NCI-H524 treated with DMSO at 0.1 percent for 48 hours (cell line): ENCODE measurements around the gene CFAP70.
"Not testable (repeated sequence)": the region's sequence is repeated elsewhere in the genome, so short reads cannot be mapped to it uniquely, and the experiment has no call there.

Experiments used
- DNase-seq: peaks from one replicate; lab custom pipeline; 2025; lab: John Stamatoyannopoulos, UW

The CFAP70 gene

DNA sequence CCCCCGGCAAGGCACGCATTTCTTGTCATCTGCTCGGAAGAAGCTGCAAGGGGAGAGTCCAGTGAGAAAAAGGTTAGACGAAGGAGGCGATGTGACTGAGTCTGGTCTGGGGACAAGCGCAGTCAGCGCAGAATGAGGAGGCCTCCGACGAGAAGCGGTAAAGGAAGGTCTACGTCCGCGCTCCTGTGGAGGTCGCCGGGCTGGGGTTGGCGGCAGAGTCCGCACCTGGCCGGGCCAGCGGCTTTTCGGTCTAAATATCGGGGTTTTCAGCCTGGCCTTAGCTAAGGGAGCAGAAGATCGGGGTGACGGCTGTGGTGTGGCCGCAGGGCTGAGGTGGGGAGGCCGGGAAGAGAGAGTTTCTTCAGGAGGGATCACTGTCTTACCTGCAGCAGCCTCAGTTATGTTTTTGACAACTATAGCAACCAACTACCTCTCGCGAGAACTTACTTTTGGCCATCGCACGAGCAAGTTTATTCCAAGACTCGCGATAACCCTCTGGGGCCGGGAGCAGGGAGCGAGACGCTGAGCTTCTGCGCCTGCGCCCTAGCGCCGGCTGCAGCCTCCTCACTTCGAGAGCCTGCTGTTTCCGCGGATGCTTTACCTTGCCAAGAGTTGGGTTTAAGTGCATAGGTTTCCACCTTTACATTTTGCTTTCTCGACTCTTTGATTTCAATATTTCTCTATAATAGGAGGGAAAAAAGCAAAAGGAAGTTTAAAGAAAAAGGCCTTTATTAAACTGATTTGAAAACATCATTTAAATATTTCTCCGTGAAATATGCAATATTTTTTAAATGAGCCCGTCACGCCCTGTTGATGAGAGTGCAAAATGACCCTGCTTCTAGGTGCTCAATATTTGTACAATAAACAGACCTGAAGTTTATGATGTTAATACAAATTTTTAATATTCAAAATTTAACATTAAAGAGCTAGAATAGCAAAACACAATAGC, at the start of gene CFAP70:
Gene CFAP70, minus strand, starts transcription at position 534 of the 949 bp plus-strand sequence. CDS start 4,068 bp downstream, outside the sequence.
- peak; percentile 39 for DNase-seq

DNA sequence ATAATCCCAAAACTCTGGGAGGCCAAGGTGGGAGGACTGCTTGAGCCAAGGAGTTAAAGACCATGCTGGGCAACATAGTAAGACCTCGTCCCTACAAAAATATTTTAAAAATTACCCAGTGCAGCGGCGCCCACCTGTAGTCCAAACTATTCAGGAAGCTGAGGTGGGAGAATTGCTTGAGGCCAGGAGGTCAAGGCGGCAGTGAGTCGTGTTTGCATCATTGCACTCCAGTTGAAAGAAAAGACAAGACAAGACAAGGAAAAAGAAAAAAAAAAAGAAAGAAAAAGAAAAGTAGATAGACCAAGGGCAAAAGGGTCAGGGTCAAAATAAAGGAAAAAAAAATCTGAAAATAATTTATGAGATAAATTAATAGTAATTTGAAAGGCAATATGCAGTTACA, 49.4 kb upstream of the CFAP70 start:
- DNase-seq: no peak

DNA sequence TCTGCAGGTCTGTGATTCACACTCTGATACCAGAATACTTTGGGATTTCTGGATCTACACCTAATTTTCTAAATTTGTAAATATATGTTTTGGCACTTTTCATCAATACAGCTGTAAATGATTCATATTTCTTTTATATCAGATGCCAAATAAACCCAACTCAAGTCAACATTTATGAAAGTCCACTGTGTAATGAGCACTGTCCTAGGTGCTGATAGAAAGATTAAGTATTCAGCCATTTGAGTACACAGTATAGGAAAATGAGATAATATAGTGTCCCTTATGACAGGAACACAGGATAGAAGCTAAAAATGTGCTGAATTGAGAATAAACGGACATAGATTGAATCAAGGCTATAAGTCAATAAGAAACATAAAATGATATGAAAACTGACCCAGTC, 48.8 kb upstream of the CFAP70 start:
- no peak for DNase-seq

DNA sequence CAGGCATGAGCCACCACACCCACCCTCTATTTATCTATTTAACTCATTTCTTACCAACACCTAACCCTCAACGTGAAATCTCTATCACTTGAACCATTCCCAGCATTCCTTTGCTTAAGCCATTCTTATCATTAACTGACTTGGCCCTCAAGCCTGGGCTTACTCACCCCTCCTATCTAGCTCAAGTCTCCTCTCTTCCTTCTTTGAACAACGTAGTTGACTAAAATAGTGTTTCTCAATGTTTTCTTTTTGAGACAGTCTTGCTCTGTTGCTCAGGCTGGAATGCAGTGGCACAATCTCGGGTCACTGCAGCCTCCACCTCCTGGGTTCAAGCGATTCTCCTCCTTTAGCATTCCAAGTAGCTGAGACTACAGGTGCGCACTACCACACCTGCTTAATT, 48.2 kb upstream of the CFAP70 start:
- no peak for DNase-seq

DNA sequence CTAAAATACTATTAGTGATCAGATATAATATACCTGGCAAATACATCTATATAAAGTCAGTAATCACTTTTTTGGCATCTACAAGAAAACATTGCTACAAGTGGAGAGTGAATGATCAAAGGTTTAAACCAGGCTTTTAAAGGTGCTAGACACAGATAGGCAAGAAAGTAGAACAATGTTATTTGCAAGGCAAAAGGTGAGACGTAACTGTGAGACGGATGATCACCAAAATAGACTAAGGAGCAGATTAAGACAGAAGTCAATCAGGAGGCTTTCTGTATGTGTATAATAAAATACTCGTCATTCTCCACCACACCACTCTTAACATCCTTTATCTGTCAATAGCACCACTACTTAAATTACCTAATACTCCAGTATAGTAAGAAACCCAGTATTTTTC, 46.9 kb upstream of the CFAP70 start:
- DNase-seq: no peak

DNA sequence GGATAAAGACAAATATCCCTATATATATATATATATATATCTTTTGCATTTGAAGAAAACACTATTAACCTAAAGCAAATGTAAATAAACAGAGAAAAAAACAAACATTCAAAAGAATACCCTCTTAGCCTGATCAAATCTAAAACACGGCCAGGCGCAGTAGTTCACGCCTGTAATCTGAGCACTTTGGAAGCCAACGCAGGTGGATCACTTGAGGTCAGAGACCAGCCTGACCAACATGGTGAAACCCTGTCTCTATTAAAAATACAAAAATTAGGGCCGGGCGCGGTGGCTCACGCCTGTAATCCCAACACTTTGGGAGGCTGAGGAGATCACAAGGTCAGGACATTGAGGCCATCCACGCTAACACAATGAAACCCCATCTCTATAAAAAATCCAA, 46.0 kb upstream of the CFAP70 start:
- no peak for DNase-seq

DNA sequence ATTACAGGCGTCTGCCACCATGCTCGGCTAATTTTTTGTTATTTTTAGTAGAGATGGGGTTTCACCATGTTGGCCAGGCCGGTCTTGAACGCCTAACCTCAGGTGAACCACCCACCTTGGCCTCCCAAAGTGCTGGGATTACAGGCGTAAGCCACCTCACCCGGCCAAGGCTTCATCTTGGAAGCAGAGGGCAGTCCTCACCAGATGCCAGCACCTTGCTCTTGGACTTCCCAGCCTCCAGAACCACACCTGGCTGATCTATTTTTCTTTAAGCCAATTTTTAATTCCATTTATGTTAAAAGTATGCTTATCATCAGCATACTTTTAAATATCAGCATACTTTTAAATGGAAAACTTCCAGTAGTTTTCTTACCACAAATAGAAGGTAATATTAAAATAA, 43.0 kb upstream of the CFAP70 start:
- no peak for DNase-seq

DNA sequence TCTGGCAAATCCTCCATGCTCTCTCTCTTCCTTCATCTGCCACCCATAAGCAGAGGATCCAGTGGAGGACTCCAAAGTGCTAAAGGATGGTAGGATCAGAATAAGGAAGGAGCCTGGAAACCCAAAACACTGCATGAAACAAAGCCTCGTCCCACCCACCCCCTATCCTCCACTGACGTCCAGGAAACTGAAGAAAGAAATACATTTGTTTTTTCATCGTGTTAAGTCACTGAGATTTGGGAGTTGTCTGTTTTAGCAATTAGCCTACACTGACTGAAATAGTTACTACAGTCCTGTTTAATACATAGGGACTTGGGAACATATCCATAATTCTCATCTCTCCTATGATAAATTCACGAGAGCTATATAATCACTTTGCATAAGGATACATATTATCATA, 40.4 kb upstream of the CFAP70 start:
- no peak for DNase-seq

DNA sequence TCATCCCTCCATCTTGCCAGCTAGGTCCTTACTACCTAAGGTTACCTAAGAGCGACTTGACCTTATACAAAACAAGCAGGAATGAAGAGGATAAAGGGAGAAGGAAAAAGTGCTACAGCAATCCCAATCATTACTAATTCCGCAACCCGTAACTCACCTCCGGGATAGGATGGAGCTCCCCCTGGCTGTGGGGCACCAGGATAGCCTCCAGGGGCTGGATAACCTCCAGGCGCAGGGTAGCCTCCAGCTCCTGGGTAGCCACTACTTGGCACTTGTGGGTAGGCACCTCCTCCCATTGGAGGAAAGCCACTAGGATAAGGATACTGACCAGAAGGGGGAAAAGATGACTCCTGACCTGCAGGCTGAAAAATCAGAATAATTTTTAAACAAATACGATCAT, 39.4 kb upstream of the CFAP70 start:
- DNase-seq: no peak

DNA sequence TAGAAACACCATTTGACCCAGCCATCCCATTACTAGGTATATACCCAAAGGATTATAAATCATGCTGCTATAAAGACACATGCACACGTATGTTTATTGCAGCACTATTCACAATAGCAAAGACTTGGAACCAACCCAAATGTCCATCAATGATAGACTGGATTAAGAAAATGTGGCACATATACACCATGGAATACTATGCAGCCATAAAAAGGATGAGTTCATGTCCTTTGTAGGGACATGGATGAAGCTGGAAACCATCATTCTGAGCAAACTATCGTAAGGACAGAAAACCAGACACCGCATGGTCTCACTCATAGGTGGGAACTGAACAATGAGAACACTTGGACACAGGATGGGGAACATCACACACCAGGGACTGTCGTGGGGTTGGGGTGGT, 35.7 kb upstream of the CFAP70 start:
- not testable (repeated sequence) for DNase-seq

DNA sequence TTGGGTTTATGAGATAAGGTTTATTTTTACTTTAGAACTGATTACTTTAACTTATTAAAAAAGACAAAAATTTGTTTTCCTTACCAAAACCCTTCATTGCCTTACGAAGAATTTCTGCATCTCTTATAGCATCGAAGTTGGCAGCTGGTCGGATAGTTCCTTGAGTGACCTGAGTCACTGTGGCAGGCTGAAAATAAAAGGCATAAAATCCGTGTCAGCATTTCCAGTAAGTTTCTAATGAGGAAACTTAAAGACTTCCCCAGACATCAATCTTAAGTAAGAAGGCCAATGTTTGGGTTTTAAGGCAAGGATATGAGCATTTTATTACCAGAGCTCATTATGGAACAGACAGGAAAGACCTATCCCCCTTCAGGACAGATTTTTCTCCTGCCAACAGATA, 29.6 kb upstream of the CFAP70 start:
- no peak for DNase-seq

DNA sequence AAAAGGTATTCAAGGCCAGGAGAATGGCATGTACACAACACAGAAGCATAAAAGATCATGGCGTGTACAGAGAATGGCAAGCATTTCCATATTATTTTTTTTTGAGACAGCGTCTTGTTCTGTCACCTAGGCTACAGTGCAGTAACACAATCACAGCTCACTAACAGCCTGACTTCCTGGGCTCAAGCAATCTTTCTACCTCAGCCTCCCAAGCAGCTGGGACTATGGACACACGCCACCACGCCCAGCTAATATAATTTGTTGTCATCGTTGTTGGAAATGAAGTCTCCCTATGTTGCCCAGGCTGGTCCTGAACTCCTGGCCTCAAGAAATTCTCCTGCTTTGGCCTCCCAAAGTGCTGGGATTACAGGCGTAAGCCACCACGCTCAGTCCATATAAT, 27.9 kb upstream of the CFAP70 start:
- DNase-seq: no peak

DNA sequence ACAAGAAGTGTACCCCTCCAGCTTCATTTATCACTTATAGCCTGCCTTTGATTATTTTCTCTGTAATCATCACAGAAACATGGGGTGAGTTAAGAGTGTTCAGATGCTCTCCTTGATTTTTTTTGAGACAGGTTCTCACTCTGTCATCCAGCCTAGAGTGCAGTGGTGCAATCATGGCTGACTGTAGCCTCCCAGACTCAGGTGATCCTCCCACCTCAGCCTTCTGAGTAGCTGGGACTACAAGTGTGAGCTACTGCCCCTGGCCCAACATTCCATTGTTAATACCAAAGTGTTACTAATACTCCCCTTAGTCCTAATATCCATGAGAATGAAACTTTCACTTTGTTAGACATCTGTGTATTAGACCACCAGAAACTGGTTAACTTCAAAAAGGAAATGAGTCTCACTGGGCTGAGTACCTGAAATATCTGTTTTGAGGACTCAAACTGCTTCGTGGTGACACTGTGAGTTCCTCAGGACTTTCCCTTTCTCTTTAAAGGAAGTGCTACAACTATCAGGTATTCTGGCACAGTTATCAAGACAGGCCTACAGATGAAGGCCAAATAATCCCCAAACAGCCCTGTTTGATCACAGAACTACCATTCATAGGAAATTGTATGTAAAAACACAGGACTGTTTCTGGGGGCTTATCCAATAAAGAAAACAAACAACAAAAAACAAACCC, 20.5 kb upstream of the CFAP70 start:
- DNase-seq: no peak

DNA sequence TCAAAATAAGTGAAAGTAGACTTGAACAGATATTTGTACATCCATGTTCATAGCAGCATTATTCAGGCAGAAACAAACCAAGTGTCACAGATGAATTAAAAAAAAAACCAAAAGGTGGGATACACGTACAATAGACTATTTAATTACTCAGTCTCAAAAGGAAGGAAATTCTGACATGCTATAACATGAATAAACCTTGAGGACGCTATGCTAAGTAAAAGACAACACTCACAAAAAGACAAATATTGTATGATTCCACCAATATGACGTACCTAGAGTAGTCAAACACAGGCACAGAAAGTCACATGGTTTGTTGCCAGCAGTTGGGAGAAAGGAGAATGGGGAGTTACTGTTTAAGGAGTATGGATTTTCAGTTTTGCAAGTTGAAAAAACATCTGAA, 18.0 kb upstream of the CFAP70 start:
- DNase-seq: no peak

DNA sequence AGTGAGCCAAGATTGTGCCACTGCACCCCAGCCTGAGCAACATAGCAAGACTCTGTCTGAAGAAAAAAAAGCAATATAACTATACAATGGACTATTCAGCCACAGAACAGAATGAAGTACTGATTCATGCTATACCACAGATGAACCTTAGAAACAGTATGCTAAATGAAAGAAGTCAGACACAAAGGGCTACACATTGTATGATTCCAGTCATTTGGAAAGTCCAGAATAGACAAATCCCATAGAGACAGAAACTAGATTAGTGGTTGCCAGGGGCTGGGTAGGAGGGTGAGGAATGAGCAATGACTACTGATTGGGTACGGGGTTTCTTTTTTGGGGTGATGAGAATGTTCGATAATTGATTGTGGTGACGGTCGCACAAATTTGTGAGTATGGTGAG, 9.6 kb upstream of the CFAP70 start:
- DNase-seq: no peak

DNA sequence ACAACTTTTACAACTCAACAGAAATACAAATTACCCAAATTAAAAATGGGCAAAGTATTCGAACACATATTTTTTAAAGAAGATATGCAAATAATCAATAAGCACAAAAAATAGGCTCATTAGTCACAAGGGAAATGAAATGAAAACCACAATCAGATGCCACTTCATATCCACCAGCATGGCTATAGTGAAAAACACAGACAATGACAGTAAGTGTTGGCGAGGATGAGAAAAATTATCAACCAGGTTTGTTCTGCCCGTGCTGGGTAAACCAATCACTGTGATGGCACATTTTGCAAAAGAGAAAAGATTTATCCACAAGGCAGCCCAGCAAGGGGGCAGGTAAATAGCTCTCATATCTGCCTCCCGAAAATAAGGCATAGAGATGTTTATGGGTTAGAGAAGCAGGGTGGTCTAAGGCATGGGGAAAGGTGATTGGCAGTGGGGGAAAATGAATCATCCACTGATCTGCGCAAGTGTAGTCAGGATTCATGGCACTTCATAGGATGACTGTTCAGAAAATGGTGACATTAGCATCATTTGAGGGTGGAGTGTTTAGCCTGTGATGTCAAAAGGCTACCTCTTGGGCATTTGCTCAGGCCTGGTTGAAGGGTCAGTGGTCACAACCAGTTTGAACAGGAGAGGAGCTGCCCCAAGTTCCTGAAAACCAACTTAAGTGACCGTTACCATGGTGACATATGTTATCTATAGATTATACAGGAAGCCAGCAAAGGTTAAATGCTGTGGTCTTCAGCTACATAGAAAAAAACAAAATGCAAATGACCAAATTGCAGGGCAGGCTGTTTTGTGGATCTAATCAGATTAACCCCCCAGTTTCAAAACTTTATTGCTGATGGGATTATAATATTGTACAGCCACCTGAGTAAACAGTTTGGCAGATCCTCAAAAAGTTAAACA, 8.0 kb upstream of the CFAP70 start:
- no peak for DNase-seq

DNA sequence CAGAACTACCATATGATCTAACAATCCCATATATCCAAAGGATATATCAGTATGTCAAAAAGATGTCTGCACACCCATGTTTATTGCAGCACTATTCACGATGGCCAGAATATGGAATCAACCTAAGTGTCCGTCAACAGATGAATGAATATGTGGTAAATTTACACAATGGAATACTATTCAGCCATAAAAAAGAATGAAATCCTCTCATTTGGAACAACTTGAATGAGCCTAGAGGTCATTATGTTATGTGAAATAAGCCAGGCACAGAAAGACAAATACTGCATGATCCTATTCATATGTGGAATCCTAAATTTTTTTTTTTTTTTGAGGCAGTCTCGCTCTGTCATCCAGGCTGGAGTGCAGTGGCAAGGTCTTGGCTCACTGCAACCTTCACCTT, 6.3 kb upstream of the CFAP70 start:
- DNase-seq: no peak

DNA sequence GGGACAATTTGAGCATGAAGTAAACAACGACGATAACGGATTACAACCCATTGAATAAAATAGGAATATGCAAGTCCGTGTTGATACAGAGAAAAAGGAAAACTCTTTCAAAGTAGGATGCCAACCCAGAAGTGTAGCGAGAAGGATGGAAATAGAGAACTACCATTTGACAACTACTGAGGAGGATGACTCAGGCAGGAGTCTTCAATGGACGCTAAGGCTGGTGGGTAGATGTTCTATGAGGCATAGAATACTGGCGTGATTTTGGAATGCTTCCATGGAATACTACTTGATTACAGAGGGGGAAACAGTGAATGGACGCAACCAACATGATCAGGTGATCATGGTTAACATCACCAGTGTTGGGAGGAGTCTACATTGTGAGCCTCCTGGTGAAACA, 828 bp upstream of the CFAP70 start:
- DNase-seq: no peak

DNA sequence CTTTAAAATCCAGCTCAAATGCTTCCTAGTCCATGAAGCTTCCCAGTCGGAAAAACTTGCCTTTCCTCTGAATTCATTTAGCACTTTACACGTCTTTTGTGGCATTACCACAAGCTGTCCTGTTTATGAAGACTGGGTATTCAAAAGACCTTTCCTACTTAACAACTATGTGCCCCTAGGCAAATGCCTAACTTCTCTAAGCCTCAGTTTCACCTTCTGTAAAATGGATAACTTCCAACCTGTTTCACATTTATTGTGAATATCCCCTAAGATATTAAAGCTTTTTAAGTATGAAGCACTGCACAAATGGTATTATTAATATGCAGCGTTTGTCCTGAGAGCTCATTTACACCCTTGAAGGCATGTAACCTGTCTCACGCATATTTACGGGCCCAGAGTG, 843 bp downstream of the CFAP70 start:
- DNase-seq: no peak

DNA sequence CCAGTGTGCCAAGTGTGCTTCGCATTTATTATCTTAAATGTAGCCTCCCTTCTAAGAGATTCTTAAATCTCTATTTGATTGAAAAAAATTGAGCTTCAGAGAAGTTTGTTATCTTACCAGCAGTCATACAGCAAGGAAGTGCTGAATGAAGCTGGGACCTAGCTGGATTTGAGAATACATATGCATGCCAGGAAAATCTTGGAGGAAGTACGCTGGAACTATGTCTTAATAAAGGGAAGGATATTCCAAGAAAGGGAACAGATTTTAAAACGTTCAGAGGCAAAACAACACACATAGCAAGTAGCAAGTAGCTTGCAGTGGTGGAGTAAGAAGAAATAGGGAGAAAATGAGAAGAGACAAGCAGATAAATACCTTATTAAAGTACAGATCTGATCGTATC, 1.5 kb downstream of the CFAP70 start:
- no peak for DNase-seq

DNA sequence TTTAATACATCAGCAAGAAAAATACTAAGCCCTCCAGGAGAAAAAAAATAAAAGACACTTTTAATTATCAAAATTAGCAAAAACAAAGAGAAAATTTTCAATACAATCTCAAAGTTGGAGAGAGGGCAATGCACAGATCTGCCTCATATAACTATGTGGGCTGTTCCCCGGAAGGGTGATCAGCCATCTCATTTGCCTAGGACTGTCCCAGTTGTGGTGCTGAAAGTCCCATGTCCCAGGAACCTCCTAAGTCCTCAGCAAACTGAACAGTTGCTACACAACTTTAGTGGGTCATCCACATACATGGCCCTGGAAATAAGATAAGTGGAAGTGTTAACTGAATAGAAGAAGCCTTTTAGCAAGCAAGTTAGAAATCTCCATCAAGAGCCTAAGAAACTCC, 14.4 kb downstream of the CFAP70 start:
- no peak for DNase-seq

DNA sequence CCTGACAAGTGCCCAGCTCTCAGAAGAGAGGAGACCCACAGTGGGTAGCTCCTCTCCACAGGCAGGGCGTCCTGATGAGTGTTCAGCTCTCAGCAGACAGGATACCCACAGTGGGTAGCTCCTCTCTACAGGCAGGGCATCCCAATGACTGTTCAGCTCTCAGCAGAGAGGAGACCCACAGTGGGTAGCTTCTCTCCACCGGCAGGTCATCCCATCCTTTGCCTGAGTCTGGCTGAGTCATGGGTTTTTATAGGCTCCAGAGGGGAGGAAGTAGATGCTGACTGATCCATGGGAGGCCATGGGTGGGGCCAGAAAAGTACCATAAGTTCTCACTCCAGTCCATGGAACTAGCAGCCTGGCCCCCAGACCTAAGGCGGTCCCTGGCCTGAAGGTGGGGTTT, 18.5 kb downstream of the CFAP70 start:
- DNase-seq: no peak
